HG03565 (cell line): ENCODE data around the gene NUDT19.
"Not testable (repeated sequence)": the region's sequence is repeated elsewhere in the genome, so short reads cannot be mapped to it uniquely, and the experiment has no call there.

Source experiments
- ATAC-seq: cut with Tn5 transposase; IDR thresholded peaks from one replicate; pipeline ENCODE4 v1.9.1; 2021; ENCODE audit warnings: mild to moderate bottlenecking, moderate library complexity; ENCODE audit not compliant: unreplicated experiment

Gene NUDT19

DNA sequence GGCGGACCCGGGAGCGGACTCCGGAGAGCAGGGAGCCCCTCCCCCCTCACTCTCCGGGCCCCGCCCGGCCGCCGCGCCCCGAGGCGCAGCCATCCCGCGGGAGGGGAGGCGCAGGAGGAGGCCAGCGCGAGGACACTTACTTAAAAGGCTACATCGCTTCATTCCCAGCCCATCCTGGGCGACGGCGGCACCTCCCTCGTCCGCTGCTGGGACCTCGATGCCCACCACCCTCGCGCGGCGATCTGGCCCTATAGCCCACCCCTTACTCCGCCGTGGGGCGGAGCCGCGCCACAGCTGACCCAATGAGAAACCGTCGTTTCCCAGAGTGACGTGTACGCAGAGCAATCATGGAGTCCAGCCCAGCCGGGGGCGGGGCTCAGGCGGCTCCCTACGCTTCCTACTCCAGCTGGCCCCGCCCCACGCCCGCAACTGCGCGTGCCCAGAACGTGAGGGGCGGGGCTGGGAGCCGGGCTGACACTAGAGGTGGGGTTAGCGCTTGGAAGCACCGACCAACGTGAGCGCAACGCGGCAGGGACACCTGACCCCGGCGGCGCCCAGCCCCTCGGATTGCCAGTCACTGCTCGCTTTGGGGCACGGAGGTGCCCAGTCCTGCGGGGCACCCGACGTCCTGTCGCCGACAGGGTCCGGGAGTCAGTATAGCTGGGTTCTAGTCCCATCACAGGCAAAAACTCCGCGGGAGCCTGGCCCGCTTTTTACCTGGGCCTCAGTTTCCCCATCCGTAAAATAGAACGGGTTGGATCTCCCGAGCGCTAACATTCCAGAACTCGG is 16.5 kb upstream of the NUDT19 start, which contains the start of gene ANKRD27:
TSS of gene ANKRD27 (minus strand) at position 250 of the 789 bp plus-strand sequence. CDS start 16,165 bp downstream, outside the sequence.
- ATAC-seq, result peak; percentile 97

DNA sequence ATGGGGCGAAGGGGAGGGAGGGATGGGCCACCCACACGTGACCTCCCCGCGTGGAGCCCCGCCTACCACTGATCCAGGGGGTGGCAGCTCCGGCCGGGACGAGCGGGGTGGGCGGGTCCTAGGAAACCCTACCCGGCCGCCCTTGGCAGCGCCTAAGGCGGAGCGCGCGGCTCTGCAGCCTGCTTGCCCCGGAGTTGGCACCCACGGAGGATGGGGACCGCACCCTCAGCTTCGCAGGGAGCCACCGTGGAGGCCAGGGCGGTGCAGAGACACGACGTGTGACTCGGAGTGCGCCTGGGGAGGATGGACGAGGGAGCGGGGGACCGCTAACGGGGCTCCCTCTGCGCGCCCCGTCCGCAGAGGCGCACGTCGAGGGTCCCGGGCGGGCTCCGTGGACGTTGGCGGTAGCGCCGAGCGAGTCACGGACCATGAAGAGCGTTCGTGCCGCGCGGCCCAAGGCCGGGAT is 15.9 kb upstream of the NUDT19 start, which contains the start of gene RGS9BP:
TSS of gene RGS9BP (plus strand) at position 129 of the 466 bp plus-strand sequence. CDS start 416 bp downstream, outside the sequence.
- no peak for ATAC-seq

DNA sequence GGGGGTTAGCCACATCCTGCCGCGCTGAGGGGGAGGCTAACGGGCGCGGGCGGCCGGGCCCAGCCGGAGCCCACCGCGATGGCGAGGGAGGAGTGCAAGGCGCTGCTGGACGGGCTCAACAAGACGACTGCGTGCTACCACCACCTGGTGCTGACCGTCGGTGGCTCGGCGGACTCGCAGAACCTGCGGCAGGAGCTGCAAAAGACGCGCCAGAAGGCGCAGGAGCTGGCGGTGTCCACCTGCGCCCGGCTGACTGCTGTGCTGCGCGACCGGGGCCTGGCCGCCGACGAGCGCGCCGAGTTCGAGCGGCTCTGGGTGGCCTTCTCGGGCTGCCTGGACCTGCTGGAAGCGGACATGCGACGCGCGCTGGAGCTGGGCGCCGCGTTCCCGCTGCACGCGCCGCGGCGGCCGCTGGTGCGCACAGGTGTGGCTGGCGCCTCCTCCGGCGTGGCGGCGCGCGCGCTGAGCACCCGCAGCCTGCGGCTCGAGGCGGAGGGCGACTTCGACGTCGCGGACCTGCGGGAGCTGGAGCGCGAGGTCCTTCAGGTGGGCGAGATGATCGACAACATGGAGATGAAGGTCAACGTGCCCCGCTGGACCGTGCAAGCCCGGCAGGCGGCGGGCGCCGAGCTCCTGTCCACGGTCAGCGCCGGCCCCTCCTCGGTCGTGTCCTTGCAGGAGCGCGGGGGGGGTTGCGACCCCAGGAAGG is 15.3 kb upstream of the NUDT19 start:
- no peak for ATAC-seq

DNA sequence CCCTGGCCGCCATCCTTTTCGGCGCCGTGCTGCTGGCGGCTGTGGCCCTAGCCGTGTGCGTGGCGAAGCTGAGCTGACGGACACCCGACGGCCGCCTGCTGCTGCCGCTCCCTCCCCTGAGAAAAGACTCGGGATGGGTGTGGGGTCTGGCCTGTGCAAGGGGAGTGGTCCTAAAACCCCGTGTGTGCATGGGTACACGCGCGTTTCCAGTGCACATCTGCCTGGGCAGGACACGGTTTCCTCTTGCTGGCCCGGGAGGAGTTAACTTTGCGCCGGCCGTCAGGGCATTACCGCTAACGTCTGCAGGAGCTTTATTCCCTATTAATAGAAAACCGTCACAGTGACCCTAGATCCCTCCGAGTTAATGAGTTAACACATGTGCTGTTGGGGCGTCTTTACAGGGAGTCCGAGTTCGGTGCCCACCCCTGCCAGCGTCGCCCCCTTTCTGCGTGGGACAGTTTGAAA is 14.7 kb upstream of the NUDT19 start:
- ATAC-seq, result no peak

DNA sequence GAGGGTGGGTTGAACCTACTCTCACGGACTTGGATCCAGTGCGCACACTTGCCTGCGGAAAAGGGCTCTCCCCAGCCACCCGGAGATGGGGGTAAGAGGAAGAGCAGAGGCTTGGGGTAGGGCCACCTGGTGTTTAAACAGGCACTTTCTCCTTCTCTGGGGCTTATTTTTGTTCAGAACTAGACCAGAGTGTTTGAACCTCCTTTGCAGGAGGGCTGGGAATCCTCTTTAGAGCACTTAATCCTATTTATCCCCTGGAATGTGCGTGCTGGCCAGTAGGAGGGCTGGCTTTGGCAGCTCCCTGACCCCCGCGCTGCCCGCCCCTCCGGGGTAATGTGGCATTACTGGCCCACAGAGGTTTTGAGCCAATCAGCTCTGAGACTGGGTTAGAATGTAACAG is 14.0 kb upstream of the NUDT19 start:
- no peak for ATAC-seq

DNA sequence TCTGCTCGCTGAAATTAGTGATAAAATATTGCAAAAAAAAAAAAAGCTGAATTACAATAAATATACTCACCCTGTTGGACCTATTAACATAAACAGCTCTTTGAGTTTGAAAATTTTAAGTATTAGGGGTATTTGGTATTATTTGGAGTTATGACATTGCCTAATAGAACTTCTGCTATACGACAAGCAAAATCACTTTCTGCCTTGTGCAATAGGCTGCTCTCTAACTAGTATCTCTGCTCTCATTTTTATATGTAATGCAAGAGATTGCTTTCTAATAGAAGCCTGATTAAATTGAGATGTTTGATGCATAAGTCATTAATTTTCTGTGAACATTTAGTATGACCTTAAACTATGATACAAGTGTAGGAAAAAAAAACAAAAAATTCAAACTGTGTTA is 10.6 kb upstream of the NUDT19 start:
- no peak for ATAC-seq

DNA sequence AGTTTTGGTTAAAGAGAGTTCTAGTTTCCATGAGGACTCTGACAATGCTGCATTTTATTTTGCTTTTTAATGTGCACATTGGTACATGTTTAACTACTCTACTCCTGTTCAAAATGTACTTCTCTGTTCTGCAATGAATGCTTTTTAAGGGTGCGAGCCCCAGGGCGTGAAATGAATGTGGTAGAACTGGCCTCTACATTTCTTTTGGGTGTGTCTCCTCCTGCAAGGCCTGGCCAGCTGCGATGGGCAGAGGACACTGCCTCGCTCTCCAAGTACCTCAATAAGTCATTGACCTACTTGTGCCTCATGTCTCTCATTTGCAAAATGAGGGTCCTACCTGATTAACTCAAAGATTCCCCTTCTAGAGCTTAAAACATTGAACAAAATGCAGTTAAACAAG is 9.3 kb upstream of the NUDT19 start:
- ATAC-seq, result no peak

DNA sequence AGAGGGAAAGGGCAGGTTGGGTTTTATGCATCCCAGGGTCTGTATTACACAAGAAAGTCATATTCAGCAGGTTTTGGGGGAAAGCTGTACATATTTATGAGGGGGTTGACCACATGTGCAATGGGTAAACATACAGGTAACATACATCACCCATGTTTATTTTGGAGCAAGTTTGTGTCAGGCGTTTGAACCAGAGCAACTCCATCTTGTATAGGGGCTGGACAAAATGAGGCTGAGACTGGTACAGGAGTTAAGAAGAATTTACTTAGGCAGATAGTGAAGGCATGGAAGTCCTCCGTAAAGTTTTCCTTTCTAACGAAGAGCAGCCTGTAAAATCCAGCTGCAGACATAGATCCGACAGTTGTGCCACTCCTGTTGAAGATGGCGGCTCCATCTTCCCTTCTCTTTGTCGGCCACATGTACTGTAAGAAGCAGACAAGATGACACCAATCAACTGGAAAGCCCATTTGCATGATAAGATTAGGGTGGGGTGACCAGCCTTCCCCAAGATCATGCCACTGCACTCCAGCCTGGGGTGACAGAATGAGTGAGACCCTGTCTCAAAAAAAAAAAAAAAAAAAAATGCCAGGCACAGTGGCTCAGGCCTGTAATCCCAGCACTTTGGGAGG is 4.7 kb upstream of the NUDT19 start:
- ATAC-seq, result no peak

DNA sequence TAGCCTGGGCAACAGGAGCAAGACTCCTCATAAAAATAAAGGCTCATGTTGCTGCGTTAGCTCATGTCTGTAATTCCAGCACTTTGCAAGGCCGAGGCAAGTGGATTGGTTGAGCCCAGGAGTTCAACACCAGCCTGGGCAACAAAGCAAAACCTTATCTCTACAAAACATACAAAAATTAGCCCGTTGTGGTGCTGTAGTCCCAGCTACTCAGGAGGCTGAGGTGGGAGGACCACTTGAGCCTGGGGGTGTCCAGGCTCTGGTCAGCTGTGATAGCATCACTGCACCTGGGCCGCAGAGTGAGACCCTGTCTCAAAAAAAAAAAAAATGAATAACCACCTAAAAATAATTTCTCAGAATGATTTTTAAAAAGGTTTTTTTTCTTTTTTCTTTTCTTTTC is 3.9 kb upstream of the NUDT19 start:
- no peak for ATAC-seq

DNA sequence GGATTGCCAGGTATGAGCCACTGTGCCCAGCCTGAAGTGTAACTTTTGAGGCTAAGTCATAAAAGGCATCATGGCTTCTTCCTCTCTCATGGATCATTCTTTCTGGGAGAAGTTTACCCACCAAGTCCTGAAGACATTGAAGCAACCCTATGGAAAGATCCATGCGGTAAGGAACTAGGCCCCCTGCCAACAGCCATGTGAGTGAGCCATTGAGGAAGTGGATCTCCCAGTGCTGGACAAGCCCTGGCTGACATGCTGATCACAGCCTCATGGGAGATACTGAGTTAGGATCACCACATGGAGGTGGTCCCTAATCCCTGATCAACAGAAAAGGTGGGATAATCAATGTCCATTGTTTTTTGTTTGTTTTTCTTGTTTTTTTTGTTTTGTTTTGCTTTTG is 3.3 kb upstream of the NUDT19 start:
- ATAC-seq, result no peak

DNA sequence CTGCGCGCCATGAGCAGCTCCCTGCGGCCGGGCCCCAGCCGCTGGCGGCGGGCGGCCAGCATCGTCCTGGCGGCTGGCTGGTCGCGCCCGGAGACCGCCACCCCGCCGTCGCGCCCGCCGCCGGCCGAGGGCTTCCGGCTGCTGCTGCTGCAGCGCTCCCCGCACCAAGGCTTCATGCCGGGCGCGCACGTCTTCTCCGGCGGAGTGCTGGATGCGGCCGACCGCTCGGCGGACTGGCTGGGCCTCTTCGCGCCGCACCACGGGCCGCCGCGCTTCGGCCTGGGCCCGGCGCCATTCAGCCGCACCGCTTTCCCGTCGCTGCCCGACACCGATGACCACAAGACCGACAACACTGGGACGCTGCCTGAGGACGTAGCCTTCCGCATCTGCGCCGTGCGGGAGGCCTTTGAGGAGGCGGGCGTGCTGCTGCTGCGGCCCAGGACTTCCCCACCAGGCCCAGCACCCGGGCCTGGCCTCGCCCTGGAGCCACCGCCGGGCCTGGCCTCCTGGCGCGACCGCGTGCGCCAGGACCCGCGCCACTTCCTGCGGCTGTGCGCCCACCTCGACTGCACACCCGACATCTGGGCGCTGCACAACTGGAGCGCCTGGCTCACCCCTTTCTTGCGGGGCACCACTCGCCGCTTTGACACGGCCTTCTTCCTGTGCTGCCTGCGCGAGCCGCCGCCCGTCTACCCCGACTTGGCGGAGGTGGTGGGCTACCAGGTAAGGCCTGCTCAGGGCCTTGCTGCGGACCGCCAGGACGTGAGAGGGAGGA is 518 bp downstream of the NUDT19 start:
- ATAC-seq, result peak; percentile 39

DNA sequence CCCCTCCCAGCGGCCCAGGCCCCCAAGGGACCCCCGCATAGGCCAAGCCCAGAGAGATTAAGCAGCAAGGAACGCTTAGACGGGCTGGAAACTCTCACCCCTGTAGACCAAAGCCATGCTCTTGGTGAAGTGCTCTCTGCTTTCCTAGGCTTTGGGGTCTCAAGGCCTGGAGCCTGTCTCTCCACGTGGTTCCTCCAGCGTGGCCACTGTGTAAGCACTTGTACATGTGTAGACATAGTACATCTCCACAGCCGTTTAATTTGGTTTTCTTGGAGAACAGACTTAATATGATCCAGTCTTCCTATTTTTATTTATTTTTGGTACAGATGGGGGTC is 1.1 kb downstream of the NUDT19 start:
- ATAC-seq, result no peak

DNA sequence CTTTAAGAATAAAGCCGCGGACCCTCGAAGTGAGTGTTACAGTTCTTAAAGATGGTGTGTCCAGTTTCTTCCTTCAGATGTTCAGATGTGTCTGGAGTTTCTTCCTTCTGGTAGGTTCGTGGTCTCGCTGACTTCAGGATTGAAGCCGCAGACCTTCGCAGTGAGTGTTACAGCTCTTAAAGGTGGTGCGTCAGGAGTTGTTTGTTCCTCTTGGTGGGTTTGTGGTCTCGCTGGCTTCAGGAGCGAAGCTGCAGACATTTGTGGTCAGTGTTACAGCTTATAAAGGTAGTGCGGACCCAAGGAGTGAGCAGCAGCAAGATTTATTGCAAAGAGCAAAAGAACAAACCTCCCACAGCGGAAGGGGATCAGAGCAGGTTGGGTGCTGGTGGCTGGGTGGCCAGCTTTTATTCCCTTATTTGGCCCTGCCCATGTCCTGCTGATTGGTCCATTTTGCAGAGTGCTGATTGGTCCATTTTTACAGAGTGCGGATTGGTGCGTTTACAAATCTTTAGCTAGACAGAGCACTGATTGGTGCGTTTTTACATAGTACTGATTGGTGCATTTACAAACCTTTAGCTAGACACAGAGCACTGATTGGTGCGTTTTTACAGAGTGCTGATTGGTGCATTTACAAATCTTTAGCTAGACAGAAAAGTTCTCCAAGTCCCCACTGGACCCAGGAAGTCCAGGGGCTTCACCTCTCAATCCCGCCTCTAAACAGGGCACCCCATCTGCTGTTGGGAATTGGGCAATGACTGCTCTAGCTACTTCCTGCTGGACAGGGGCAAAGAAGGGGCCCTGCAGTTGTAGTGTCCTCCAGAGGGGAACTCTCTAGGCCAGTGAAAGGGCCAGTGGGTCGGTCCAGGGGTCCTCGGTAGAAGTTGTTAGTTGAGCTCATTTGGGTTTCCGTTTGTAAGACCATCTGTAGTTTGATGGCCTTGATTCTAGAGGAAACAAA is 1.8 kb downstream of the NUDT19 start:
- not testable (repeated sequence) for ATAC-seq

DNA sequence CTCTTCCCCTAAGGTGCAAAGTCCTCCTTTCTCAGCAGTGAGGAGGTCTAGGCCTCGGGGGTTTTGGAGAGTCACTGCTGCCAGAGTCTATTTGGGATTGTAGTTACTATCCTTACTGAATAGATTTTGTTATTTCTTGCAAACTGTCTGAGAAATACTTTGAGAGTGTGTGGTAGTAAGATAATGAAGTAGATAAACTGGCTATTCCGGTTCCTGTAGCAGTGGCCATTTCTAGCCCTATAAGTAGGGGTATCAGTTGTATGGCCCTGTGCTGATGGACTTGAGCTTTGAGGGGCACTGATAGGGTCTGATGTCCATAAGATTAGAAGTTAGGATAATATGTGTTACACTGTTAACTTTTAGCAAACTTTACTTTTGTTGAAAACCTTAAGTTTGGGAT is 2.7 kb downstream of the NUDT19 start:
- ATAC-seq, result not testable (repeated sequence)

DNA sequence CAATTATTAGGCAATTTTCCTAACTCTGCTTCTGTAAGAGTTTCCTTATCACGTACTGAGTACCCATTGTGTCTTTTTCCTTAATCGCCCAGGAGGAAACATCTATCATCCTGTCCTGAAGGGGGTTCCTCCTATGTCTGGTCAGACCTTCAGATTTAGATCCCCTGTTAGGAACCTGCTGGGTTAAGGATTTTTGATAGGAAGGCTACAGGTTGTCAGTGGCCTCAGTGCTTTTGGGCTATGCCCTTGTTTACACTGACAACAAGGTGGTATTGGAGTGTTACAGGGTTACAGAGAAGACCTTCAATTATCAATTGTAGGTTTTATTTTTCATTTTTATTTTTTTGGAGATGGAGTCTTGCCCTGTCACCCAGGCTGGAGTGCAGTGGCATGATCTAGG is 3.2 kb downstream of the NUDT19 start:
- ATAC-seq, result not testable (repeated sequence)

DNA sequence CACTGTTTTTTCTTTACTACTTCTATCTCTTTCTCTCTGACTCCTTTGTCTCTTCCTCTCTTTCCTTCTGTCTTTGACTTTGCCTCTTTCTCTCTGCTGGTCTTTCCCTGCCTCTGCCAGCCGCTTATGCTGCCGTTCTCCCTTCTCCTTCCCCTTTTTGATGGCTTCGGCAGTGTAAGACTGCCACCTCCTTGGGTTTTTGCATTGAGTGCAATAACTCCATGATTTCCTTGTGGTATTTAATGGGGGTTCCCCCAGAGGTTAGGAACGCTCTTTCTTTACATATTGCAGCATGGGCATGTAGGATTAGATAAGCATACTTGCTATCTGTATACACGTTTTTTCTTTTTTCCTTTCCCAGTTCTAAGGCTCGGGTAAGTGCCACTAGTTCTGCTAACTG is 3.9 kb downstream of the NUDT19 start:
- not testable (repeated sequence) for ATAC-seq

DNA sequence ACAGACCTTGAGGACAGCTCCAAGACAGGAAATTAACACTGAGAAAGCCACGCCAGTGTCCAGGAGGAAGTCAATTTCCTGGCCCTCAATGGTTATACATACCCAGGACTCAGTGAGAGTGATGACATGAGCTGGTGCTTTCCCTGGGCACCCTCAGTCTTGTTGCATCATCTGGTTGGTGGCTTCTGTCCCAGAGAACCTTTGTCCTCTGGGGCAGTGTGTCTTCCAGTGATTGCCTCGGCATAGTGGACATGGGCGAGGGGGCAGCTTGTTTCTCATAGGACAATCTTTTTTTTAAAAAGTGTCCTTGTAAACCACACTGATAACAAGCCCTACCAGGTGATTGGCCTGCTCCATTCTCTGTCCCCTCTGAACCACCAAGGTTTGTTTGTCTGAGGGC is 5.2 kb downstream of the NUDT19 start:
- not testable (repeated sequence) for ATAC-seq

DNA sequence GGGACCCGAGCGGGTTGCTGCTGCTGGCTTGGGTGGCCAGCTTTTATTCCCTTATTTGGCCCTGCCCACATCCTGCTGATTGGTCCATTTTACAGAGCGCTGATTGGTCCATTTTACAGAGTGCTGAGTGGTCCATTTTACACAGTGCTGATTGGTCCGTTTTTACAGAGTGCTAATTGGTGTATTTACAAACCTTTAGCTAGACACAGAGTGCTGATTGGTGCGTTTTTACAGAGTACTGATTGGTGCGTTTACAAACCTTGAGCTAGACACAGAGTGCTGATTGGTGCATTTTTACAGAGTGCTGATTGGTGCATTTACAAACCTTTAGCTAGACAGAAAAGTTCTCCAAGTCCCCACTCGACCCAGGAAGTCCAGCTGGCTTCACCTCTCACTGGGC is 8.5 kb downstream of the NUDT19 start:
- ATAC-seq, result not testable (repeated sequence)

DNA sequence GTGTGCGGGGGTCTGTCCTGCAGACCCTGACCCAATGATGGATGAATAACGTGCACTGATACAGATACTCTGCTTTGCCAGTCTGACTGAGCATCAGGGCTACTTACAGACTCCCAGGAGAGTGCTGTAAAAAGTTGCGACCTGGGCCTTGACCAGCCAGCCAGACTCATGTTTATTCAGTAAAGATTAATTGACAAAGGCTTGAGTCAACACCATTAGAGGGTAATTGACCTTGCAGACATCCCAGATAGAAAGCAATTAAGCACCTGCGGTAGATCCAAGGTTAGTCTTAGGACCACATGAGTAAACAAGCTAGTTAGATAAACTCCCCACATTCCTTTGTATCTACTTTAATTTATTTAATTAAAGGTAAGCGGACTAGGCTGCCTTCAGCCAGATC is 10.4 kb downstream of the NUDT19 start:
- ATAC-seq, result no peak

DNA sequence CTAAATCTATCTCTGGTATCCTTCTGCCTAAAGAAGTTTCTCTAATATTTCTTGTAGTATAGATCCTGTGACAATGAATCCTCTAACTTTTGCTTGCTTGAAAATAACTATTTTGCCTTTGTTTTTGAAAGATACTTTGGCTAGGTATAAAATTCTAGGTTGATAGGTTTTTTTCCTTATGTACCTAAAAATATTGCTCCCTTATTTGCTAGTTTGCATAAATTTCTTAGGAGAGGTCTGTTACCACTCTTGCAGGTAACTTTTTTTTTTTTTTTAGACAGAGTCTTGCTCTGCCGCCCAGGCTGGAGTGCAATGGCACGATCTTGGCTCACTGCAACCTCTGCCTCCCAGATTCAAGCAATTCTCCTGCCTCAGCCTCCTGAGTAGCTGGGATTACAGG is 12.4 kb downstream of the NUDT19 start:
- not testable (repeated sequence) for ATAC-seq
